Stimulated activated CD8-positive, alpha-beta memory T cell treated with anti-CD3 and anti-CD28 coated beads, Interleukin-7, amount 100 ng/mL, for 4 hours (primary cell): ENCODE measurements around the gene TTC28.

Experiments
- DNase-seq, 2 donors: peaks; one replicate each; pipeline ENCODE4 v3.0.0-alpha.2; 2020; ENCODE audit warnings: low read depth in 2 of 2

The TTC28 gene

GRCh38 chr22:28002863-28003565 is 676.6 kb downstream of the TTC28 start:
- no peak for DNase-seq

GRCh38 chr22:28002181-28002700 is 677.4 kb downstream of the TTC28 start:
- no peak for DNase-seq

GRCh38 chr22:28001171-28001835 is 678.3 kb downstream of the TTC28 start:
- DNase-seq: no peak

- DNase-seq: no peak
Measured at GRCh38 chr22:28000361-28000760, 679.3 kb downstream of the TTC28 start.

GRCh38 chr22:27999876-28000275 is 679.8 kb downstream of the TTC28 start:
- DNase-seq: no peak

- no peak for DNase-seq
Measured at GRCh38 chr22:27998511-27999410, 680.9 kb downstream of the TTC28 start.

DNA sequence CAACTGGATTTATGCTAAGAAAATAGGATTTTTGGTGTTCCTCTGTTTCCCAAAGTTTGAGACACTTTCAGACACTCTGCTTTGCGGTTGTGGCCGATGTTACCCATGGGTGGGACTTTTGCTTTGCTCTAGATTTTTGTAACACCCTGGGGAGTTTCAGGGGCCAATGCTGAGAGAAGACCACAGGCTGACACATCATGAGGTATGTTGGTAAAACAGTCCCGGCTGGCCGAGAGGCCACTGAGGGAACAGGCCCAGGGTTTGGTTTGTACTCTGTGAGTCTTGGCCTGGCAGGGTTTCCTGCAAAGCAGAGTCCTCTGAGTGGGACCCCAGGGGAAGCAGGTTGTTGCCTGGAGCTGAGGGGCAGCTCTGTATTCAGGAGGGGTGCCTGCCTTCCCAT is 682.1 kb downstream of the TTC28 start:
- no peak for DNase-seq

- DNase-seq: no peak
Measured at GRCh38 chr22:27996981-27997380, 682.7 kb downstream of the TTC28 start.

- DNase-seq: no peak
Measured at GRCh38 chr22:27996529-27996925, 683.1 kb downstream of the TTC28 start.

- DNase-seq: no peak
Measured at GRCh38 chr22:27995801-27996528, 683.7 kb downstream of the TTC28 start.

DNA sequence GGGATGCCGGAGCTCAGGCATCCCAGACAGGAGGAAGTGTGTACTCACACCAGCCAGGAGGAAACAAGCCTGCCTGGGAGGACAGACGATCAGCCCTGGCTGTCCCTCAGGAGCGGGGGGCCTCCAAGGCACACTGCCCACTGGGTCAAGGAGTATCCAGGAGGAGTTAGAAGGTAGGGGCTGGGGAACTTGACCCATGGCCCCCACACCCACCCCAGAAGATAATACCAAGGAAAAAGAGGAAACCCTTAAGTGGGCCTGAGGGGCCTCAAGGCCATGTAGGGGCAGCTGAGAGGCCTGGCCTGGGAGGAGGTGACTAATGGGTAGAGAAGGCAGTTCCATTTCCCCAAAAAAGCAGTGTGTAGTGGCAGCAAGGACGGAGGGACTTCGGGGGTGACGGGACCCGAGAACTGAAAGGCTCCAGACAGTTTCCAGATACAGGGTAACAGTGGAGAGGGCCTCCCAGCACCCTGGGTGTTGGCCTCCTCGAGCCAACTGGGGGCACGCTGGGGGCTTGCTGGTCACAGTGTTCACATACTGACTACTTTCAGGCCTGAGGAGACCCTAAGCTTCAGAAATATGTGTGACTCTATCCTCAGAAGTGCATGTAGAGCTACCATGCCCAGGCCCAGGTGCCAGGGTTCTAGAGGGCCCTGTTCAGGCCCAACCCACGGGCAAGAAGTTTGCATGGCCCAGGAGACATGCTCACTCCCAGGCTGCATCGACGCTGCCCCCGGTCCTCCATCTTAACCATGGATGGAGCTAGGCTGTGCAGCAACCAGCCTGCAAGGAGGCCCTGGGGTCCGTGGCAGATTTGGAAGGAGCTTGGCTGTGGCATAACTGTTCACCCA is 684.9 kb downstream of the TTC28 start:
- DNase-seq: no peak

- no peak for DNase-seq
Measured at GRCh38 chr22:27993774-27994350, 685.8 kb downstream of the TTC28 start.

GRCh38 chr22:27993201-27993635 is 686.4 kb downstream of the TTC28 start:
- DNase-seq: no peak

DNA sequence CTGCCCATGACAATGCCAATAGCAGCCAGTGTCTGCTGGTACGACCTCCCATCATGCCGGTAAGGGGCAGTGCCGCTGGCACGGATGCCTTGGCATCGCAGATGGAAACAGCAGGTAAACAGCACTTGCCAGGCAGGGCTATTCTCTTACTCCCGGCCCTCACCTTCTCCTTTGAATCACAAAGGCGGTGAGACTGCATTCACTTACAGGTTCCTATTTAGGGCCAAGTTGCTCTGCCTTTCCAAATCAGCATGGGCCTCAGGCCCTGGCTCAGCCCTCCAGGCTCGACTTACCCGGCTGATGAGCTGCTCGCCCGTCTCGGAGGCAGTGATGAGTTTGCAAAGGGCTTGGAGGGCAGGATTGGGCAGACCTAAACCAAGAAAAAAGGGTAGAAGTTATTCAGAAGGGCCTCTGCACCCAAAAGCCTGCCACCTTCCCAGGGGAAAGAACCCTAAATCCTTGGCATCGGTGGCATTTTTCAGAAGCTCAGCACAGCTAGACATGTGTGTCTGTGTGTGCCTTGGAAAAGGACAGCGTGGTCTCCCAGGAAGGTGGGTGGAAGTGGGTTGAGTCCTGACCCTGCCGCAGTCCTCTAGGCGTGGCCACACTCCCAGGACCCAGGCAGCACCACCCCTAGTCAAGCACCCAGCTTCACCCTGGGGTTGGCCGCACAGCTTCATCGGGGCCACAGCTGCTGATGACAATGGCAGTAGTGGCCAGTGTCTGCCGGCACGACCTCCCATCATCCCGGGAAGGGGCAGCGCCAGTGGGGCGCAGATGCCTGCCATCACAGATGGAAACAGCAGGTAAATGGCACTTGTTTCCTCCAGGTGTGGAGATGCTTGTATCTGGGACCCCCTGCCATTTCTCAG is 687.1 kb downstream of the TTC28 start:
- DNase-seq: no peak

DNA sequence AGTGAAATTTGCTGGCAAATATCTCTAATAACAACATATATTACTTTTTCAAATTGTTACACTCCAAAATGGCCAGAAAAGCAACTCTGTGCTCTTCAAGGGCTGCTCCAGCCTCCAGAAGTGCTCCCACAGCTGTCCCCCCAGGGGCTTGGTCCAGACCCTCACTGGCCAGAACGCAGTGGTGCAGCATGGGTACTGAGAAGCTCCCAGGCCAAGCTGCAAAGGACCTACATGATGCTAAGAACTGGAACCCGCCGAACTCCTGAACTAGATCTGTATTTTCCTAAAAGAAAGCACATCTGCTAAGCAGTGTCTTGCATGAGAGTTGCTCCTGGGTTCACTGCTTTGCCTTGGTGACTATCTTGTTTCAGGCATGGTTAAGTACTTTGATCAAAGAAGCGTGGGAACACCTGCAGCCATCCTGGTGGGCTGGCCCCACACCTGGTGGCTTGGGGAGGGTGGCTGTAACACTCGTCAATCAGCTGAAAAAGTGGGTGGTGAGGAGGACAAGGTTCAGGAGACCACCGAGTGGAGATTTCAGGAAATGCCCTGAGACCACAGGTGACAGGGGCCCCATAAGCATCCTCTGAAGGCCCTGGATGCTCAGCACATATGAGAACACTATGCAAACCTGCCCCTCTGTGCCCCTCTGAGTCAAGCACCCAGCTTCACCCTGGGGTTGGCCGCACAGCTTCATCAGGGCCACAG is 687.9 kb downstream of the TTC28 start:
- no peak for DNase-seq

DNA sequence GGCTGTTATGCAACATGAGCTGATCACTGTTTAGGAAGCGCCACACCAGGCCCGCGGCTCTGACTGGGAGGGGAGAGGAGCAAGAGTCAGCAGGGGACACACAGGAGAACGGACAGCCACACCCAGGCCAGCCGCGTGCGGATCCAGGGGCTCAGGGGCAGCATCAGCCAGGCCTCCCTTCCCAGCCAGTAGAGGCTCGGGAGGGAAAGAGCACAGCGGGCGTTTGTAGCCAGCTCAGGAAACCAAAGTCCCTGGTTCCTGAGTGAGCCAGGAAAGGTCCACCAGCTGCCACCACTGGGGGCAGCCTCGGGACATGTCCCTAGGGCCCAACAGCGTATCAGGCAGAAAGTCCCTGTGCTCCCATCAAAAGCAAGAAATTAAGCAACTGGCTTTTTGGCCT is 688.8 kb downstream of the TTC28 start:
- DNase-seq: no peak

- DNase-seq: no peak
Measured at GRCh38 chr22:27990451-27990840, 689.2 kb downstream of the TTC28 start.

- DNase-seq: no peak
Measured at GRCh38 chr22:27989758-27990450, 689.7 kb downstream of the TTC28 start.
